Lower lobe of right lung (tissue), 2 donors: ENCODE measurements around the gene TIA1. TPM values are rescaled to one million over a fixed set of nuclear protein-coding genes. Genes with fewer than 3 reads are reported as not detected.
A peak's percentile ranks its signal among the peaks of the same experiment; 100 is the strongest.

ENCODE experiments used
- ATAC-seq, 2 donors: fragments of 200-7000 bp; cut with Tn5 transposase; one replicate each; pipeline ENCODE4 v1.9.1; 2020 to 2022; ENCODE audit warnings: mild to moderate bottlenecking in 2 of 2, moderate library complexity in 2 of 2
- DNase-seq: peaks from one replicate; pipeline ENCODE4 v3.0.0-alpha.2; 2020
- H3K27ac ChIP-seq: fragments of 200-600 bp; one replicate; pipeline ENCODE4 v1.8.0; 2022
- H3K27me3 ChIP-seq: fragments of 200-600 bp; one replicate; pipeline ENCODE4 v1.8.0; 2022; ENCODE audit warnings: low read depth
- H3K36me3 ChIP-seq: fragments of 200-600 bp; one replicate; pipeline ENCODE4 v1.8.0; 2022; ENCODE audit warnings: mild to moderate bottlenecking
- H3K4me1 ChIP-seq: fragments of 200-600 bp; one replicate; pipeline ENCODE4 v1.8.0; 2022
- H3K4me3 ChIP-seq: fragments of 200-600 bp; one replicate; pipeline ENCODE4 v1.8.0; 2022; ENCODE audit warnings: mild to moderate bottlenecking
- H3K9me3 ChIP-seq: fragments of 200-600 bp; one replicate; pipeline ENCODE4 v1.8.0; 2022
- intact Hi-C: fragments of 100-400 bp; cut with DNase I; formaldehyde crosslinking; loops from one replicate; pipeline ENCODE4 v1.11.0; 2022
- total RNA-seq: library from RNA; stranded (reverse); fragmentation: NEBNext Ultra II Directional; extraction: Animal tissue kit (Norgen Biotek cat#: 25700); gene quantifications from one replicate; pipeline ENCODE4 v1.2.1, GENCODE V29; 2021
- TF ChIP-seq, protein P1 (sequence below): fragments of 200-600 bp; IDR thresholded peaks from one replicate; pipeline ENCODE4 v1.8.0; 2022; ENCODE audit warnings: antibody characterized with exemption, mild to moderate bottlenecking
- donor health status: DM: no; HTN: yes; CAD: no; lungs with severe emphysema.

Gene TIA1
- total RNA-seq, 1 donor from 2014 or later = 118 TPM

DNA sequence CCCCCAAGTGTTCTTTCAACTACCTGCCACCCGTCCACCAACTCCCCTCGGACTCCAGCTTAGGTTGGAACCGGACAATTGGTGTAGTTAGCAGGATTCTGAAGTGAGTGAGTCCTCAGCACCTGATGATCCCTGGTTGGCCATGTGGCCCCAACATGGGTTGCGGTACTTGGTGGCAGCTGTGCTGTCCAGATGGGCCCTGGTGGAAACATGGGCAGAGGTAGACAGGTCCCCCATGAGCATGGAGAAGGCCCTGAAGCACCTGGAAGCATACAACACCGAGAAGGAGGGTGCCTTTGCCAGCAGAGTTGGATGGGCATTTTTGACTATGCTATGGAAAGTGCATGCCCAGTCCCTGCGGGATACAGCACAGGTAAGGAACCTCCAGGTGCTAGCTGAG is 46.6 kb downstream of the TIA1 start:
- no peaks in the 10 kb centered on the region for H3K36me3 ChIP-seq
- no peaks in the 10 kb centered on the region for H3K9me3 ChIP-seq
- H3K27me3 ChIP-seq = no peaks in the 10 kb centered on the region
- intact Hi-C loops = no loop called here
- no peak overlapping the region for H3K27ac ChIP-seq
- ATAC-seq (no peak), DNase-seq (no peak)
- TF ChIP-seq, protein P1, sequence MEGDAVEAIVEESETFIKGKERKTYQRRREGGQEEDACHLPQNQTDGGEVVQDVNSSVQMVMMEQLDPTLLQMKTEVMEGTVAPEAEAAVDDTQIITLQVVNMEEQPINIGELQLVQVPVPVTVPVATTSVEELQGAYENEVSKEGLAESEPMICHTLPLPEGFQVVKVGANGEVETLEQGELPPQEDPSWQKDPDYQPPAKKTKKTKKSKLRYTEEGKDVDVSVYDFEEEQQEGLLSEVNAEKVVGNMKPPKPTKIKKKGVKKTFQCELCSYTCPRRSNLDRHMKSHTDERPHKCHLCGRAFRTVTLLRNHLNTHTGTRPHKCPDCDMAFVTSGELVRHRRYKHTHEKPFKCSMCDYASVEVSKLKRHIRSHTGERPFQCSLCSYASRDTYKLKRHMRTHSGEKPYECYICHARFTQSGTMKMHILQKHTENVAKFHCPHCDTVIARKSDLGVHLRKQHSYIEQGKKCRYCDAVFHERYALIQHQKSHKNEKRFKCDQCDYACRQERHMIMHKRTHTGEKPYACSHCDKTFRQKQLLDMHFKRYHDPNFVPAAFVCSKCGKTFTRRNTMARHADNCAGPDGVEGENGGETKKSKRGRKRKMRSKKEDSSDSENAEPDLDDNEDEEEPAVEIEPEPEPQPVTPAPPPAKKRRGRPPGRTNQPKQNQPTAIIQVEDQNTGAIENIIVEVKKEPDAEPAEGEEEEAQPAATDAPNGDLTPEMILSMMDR = no peak
- H3K4me3 ChIP-seq = no peak overlapping the region
- no peaks in the 10 kb centered on the region for H3K4me1 ChIP-seq

DNA sequence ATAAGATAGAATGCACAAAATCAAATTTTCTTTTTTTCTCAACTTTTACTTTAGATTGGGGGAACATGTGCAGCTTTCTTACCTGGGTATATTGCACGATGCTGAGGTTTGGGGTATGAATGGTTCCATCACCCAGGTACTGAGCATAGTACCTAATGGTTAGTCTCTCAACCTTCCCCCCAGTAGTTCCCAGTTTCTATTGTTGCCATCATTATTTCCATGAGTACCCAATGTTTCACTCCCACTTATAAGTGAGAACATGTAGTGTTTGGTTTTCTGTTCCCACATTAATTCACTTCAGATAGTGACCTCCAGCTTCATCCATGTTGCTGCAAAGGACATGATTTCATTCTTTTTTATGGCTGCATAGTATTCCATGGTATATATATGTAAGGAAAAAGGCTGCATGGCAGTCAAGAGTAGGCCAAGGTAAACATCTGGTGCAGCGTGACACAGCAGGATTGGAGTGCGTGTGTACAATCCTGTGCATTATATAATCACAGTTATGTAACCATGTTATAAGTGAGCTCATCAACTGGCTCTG is 47.1 kb downstream of the TIA1 start:
- Histone ChIP-seq H3K36me3 (no peaks in the 10 kb centered on the region), H3K9me3 (no peaks in the 10 kb centered on the region), H3K27ac (no peak overlapping the region), H3K4me3 (no peak overlapping the region), H3K4me1 (no peaks in the 10 kb centered on the region), H3K27me3 (no peaks in the 10 kb centered on the region)
- ATAC-seq (no peak), DNase-seq (no peak)
- TF ChIP-seq, protein P1 = no peak
- intact Hi-C loops = no loop called here

DNA sequence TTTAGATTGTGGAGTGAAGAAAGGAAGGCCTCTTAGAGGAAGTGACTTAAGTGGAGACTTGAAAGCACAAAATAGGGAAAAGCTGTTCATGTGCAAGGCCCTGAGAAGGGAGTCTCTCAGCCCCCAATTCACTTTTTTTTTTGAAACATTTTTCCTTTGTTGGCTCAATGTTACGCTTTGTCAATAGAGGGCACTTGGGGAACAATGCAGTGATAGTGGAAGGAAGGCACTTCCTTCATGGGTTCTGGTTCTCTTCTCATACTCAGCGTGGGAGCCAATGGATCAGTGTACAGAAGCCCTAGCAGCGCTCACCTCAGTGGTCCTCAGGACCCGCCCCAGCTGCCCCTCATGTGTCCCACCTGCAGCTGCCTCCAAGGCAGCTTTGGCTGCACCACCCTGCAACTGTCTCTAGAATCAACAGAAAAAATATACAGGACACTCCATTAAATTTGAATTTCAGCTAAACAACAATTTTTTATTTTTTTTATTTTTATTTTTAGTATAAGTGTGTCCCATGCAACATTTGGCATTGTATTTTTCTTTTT is 49.0 kb downstream of the TIA1 start:
- Histone ChIP-seq H3K4me3 (no peak overlapping the region), H3K4me1 (no peaks in the 10 kb centered on the region), H3K9me3 (no peaks in the 10 kb centered on the region), H3K27me3 (no peaks in the 10 kb centered on the region), H3K36me3 (no peaks in the 10 kb centered on the region), H3K27ac (no peak overlapping the region)
- ATAC-seq (no peak), DNase-seq (no peak)
- intact Hi-C loops = no loop called here
- TF ChIP-seq, protein P1 = no peak

DNA sequence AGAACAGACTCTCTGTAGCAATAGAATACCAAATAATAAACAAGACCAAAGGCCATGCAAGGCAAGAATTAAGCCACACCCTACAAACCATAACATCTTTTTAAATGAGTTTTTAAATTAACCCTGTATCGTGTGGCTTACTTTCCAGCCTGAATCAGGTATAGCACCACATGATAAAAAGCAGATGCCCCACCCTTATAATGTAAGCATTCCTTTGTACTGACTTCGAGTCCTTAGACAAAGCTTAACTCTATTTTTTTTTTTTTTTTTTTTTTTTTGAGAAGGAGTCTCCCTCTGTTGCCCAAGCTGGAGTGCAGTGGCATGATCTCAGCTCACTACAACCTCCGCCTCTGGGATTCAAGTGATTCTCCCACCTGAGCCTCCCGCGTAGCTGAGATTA is 55.9 kb downstream of the TIA1 start:
- no peak for ATAC-seq
- Histone ChIP-seq H3K27ac (no peak overlapping the region), H3K4me3 (no peak overlapping the region), H3K4me1 (peaks cover 9% of the 10 kb centered on the region), H3K27me3 (no peaks in the 10 kb centered on the region), H3K36me3 (no peaks in the 10 kb centered on the region), H3K9me3 (no peaks in the 10 kb centered on the region)
- no peak for DNase-seq
- TF ChIP-seq, protein P1 = no peak
- intact Hi-C loops = no loop called here

DNA sequence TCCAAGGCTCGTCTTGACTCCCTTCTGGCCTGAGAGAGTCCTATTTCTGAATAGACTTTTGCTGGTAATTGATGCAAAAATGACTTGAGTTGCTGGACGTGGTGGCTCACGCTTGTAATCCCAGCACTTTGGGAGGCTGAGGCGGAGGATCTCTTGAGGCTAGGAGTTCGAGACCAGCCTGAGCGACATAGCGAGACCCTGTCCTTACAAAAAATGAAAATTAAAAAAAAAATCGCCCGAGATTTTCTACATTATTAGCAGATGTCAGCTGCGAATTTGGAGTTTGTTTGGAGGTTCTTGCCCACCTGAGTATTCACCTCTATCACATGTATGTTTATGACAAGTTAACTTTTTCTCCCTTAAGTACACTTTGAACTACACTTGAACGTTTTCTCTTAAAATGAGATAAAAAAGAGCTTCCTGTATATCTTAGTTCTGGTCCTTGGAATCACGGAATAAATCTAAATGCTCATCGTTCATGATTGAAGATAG is 57.1 kb downstream of the TIA1 start:
- Histone ChIP-seq H3K36me3 (no peaks in the 10 kb centered on the region), H3K27ac (peak overlapping the region; percentile 95), H3K4me3 (peak overlapping the region; percentile 90), H3K27me3 (no peaks in the 10 kb centered on the region), H3K9me3 (no peaks in the 10 kb centered on the region), H3K4me1 (peaks cover 9% of the 10 kb centered on the region)
- DNase-seq (no peak), ATAC-seq (no peak)
- intact Hi-C loops = no loop called here
- TF ChIP-seq, protein P1 = no peak
